ENCODE measurements around the gene GTF2H4. TPM values are rescaled to one million over a fixed set of nuclear protein-coding genes. Genes with fewer than 3 reads are reported as not detected.
"Not testable (repeated sequence)": the region's sequence is repeated elsewhere in the genome, so short reads cannot be mapped to it uniquely, and the experiment has no call there.

Gene GTF2H4
- total and polyA plus RNA-seq, 8 donors, result 29.5 to 59.5 (median 49.6) TPM

DNA sequence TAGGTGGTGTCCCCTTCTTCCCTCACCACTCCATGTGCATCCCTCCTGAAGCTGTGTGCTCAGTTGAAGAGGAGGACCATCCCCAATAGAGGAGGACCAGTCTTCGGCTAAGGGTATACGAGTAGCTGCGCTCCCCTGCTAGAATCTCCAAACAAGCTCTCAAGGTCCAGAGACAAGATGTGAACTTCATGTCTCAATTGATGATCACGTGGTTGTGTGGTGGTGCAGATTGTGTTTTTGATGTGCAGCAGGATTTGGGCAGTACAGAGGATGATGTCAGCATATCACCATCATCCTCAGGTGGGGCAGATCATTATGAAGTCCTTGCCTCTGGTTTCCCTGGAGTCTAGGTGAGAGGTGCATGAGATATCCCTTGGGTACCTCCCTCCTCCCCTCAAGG lies 43.7 kb upstream of the GTF2H4 start:
- intact Hi-C loops (cut with DNase I), result no loop called here

DNA sequence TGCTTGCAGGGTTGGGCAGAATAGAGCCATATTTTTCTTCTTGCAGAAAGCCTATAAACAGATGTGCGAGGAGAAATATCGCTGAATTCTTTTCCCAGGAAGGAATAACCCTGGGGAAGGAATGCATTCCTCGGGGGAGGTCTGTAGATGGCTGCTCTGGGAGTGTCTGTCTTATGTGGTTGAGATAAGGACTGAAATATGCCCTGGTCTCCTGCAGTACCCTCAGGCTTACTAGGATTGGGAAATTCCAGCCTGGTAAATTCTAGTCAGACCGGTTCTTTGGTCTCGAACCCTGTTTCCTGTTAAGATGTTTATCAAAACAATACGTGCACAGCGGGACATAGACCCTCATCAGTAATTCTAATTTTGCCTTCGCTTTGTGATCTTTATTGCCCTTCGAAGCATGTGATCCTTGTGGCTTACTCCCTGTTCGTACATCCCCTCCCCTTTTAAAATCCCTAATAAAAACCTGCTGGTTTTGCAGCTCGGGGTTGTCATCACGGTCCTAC lies 38.7 kb upstream of the GTF2H4 start:
- H3K4me1 ChIP-seq; DNase-seq; ATAC-seq; H3K27me3 ChIP-seq; H3K36me3 ChIP-seq; intact Hi-C loops (cut with DNase I); H3K4me3 ChIP-seq; H3K27ac ChIP-seq: not testable (repeated sequence)
- peaks cover 0 to 35% of the 10 kb centered on the region in 2 donors for H3K9me3 ChIP-seq

More for the DNA sequence above, 43.7 kb upstream of the GTF2H4 start:
- H3K4me1 ChIP-seq, result no peaks in the 10 kb centered on the region
- ATAC-seq, result no peak
- no peaks in the 10 kb centered on the region for H3K27me3 ChIP-seq
- no peak for DNase-seq
- H3K4me3 ChIP-seq, result no peak overlapping the region
- H3K36me3 ChIP-seq, result no peaks in the 10 kb centered on the region
- no peak overlapping the region for H3K27ac ChIP-seq
- TF ChIP-seq, protein P1, sequence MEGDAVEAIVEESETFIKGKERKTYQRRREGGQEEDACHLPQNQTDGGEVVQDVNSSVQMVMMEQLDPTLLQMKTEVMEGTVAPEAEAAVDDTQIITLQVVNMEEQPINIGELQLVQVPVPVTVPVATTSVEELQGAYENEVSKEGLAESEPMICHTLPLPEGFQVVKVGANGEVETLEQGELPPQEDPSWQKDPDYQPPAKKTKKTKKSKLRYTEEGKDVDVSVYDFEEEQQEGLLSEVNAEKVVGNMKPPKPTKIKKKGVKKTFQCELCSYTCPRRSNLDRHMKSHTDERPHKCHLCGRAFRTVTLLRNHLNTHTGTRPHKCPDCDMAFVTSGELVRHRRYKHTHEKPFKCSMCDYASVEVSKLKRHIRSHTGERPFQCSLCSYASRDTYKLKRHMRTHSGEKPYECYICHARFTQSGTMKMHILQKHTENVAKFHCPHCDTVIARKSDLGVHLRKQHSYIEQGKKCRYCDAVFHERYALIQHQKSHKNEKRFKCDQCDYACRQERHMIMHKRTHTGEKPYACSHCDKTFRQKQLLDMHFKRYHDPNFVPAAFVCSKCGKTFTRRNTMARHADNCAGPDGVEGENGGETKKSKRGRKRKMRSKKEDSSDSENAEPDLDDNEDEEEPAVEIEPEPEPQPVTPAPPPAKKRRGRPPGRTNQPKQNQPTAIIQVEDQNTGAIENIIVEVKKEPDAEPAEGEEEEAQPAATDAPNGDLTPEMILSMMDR (IDR thresholded peaks at IDR 0.05), result no peak
- H3K9me3 ChIP-seq, result peaks cover 0 to 20% of the 10 kb centered on the region in 2 donors

DNA sequence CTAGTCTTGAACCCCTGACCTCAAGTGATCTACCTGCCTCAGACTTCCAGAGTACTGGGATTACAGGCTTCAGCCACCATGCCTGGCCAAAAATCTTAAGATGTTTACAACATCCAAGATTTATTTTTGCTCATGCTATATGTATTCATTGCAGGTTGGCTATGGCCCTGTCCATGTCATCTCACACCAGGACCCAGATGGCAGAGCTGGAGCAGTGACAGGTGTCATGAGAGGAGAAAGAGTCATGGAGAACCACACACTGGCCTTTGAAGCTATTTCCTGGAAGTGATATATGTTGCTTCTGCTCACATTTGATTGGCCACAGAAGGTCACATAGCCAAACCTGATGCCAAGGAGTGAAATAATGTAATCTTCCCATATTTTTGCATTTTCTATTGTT lies 37.5 kb upstream of the GTF2H4 start:
- Histone ChIP-seq H3K9me3 (peaks cover 0 to 35% of the 10 kb centered on the region in 2 donors), H3K4me3 (no peak overlapping the region), H3K27ac (no peak overlapping the region), H3K36me3 (no peaks in the 10 kb centered on the region), H3K27me3 (no peaks in the 10 kb centered on the region), H3K4me1 (no peaks in the 10 kb centered on the region)
- DNase-seq (no peak), ATAC-seq (no peak)
- intact Hi-C loops (cut with DNase I), result loop anchor here in 1 of 2 donors (10.0 kb wide), 1 partner anchor 136 kb away; no protein-coding TSS in a partner anchor
- TF ChIP-seq, protein P1 (IDR thresholded peaks at IDR 0.05), result no peak

GRCh38 chr6:30871592-30872183 lies 36.3 kb upstream of the GTF2H4 start:
- intact Hi-C loops (cut with DNase I), result loop anchor here in 1 of 2 donors (10.0 kb wide), 1 partner anchor 137 kb away; no protein-coding TSS in a partner anchor
- no peak for DNase-seq
- no peaks in the 10 kb centered on the region for H3K36me3 ChIP-seq
- no peak for ATAC-seq
- peaks cover 0 to 35% of the 10 kb centered on the region in 2 donors for H3K9me3 ChIP-seq
- H3K27ac ChIP-seq, result no peak overlapping the region
- no peaks in the 10 kb centered on the region for H3K4me1 ChIP-seq
- TF ChIP-seq, protein P1 (IDR thresholded peaks at IDR 0.05), result no peak
- no peaks in the 10 kb centered on the region for H3K27me3 ChIP-seq
- no peak overlapping the region for H3K4me3 ChIP-seq

DNA sequence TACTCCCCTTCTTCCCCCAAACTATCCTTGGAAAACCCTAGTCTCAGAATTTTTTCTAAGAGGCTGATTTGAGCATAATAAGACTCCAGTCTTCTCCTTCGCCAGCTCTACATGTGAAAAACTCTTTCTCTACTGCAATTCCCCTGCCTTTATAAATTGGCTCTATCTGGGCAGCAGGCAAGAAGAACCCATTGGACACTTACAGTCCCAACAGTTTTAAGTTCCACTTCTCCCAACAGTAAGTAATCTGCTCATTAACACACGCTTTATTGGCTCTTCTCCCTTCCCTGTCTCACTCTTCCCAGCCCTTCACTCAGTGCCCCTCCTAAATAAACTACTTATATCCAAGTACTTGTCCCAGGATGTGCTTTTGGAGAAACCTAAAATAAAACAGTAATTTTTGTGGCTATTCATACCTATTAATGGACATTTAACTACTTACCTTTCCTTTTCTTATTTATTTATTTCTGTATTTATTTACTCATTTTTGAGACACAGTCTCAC lies 34.8 kb upstream of the GTF2H4 start:
- TF ChIP-seq, protein P1 (IDR thresholded peaks at IDR 0.05), result no peak
- Histone ChIP-seq H3K4me3 (no peak overlapping the region), H3K36me3 (no peaks in the 10 kb centered on the region), H3K4me1 (peaks cover 9 to 11% of the 10 kb centered on the region in 2 donors), H3K9me3 (peaks cover 0 to 31% of the 10 kb centered on the region in 2 donors), H3K27ac (no peak overlapping the region), H3K27me3 (no peaks in the 10 kb centered on the region)
- ATAC-seq (no peak), DNase-seq (no peak)
- intact Hi-C loops (cut with DNase I), result loop anchor here in 1 of 2 donors (10.0 kb wide), 1 partner anchor 138 kb away; no protein-coding TSS in a partner anchor

DNA sequence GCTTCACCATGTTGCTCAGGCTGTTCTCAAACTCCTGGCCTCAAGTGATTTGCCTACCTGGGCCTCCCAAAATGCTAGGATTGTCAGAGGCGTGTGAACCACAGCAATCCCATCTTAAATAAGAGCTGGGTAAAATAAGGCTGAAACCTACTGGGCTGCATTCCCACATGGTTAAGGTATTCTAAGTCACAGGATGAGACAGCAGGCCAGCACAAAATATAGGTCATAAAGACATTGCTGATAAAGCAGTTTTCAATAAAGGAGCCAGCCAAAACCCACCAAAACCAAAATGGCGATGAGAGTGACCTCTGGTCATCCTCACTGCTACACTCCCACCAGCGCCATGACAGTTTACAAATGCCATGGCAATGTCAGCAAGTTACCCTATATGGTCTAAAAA lies 34.2 kb upstream of the GTF2H4 start:
- not testable (repeated sequence) for H3K4me3 ChIP-seq, H3K36me3 ChIP-seq, ATAC-seq, DNase-seq, H3K27ac ChIP-seq, H3K27me3 ChIP-seq
- intact Hi-C loops (cut with DNase I), result loop anchor here in 1 of 2 donors (10.0 kb wide), 1 partner anchor 139 kb away; no protein-coding TSS in a partner anchor
- peaks cover 9 to 11% of the 10 kb centered on the region in 2 donors for H3K4me1 ChIP-seq
- peaks cover 0 to 26% of the 10 kb centered on the region in 2 donors for H3K9me3 ChIP-seq
